Measurements from ENCODE around the gene TMTC1. TPM values are rescaled to one million over a fixed set of nuclear protein-coding genes. Genes with fewer than 3 reads are reported as not detected.

Gene TMTC1
- total and polyA plus RNA-seq, 2 of the 8 experiments (the other 6 are each of a cell fraction or from before 2014, with no cell fraction given): 15.4 to 20.8 TPM

- no peak for TF ChIP-seq NANOG (IDR thresholded peaks at IDR 0.05; ENCODE audit: insufficient read depth, low read depth, low read length, poor library complexity, severe bottlenecking)
- peak; percentile 68 for TF ChIP-seq MAX (IDR thresholded peaks at IDR 0.05)
- no peak for TF ChIP-seq SP4 (IDR thresholded peaks at IDR 0.05; ENCODE audit: low read length)
- no peak for TF ChIP-seq HDAC6 (IDR thresholded peaks at IDR 0.05; ENCODE audit: low read depth, low read length)
- peak in 1 of 2 experiments; percentile 66; a peak in 2 of 4 replicates for TF ChIP-seq SIN3A (conservative IDR thresholded peaks at IDR 0.05 in 1 of 2, IDR thresholded peaks at IDR 0.05 in 1 of 2; ENCODE audit: low read depth in 1 of 2, low read length in 2 of 2)
- no peak for TF ChIP-seq POLR2AphosphoS5 (IDR thresholded peaks at IDR 0.05; ENCODE audit: low read depth, low read length)
- TF ChIP-seq BACH1 (IDR thresholded peaks at IDR 0.05; ENCODE audit: low read length): no peak
- no peak for TF ChIP-seq EP300 (IDR thresholded peaks at IDR 0.05; ENCODE audit: borderline replicate concordance in 1 of 2, low read depth in 2 of 2, low read length in 2 of 2)
- no peak for TF ChIP-seq TEAD4 (IDR thresholded peaks at IDR 0.05; ENCODE audit: low read depth, low read length)
- no peak for TF ChIP-seq JUN (IDR thresholded peaks at IDR 0.05; ENCODE audit: low read depth, low read length)
- no peak for TF ChIP-seq SRF (IDR thresholded peaks at IDR 0.05; ENCODE audit: low read depth, low read length)
- TF ChIP-seq HDAC2 (IDR thresholded peaks at IDR 0.05; ENCODE audit: borderline replicate concordance in 1 of 2, low read depth in 2 of 2, low read length in 2 of 2): 0 out of 4 replicates have a peak, but pooled peaks of 1 of the 2 experiments have one; percentile 17
- no peak for TF ChIP-seq CBX8 (IDR thresholded peaks at IDR 0.05; ENCODE audit: borderline replicate concordance, low read depth, low read length)
- no peak for TF ChIP-seq SAP30 (IDR thresholded peaks at IDR 0.05; ENCODE audit: insufficient read depth, insufficient replicate concordance, low read length)
- no peak; the same call in 1 of the 2 replicates for TF ChIP-seq YY1 (IDR thresholded peaks at IDR 0.05; ENCODE audit: low read depth, low read length)
- no peak for TF ChIP-seq TAF7 (optimal IDR thresholded peaks at IDR 0.05; ENCODE audit: borderline replicate concordance, low read depth, low read length)
- TF ChIP-seq GTF2F1 (IDR thresholded peaks at IDR 0.05; ENCODE audit: borderline replicate concordance, low read depth, low read length): no peak
- TF ChIP-seq RNF2 (IDR thresholded peaks at IDR 0.05; ENCODE audit: borderline replicate concordance, low read depth, low read length, missing control alignments, poor library complexity, severe bottlenecking): peak; percentile 9
- TF ChIP-seq CHD2 (IDR thresholded peaks at IDR 0.05; ENCODE audit: low read length): no peak
Observed at GRCh38 chr12:29782871-29783772, 620 bp downstream of the TMTC1 start (continued).
